MM.1S (cell line): ENCODE data around the gene CHI3L1.

Experiments
- EZH2 ChIP-seq: fragments of 300-600 bp; sonication (generic); optimal IDR thresholded peaks from 2 replicates; pipeline ENCODE3; 2017; ENCODE audit warnings: low read depth, mild to moderate bottlenecking, antibody characterized with exemption, low read length, mixed read lengths
- EZH2phosphoT487 ChIP-seq: fragments of 300-600 bp; sonication (generic); IDR thresholded peaks from 2 replicates; pipeline ENCODE4 v1.6.1; 2018; ENCODE audit warnings: antibody characterized with exemption, low read length
- TF ChIP-seq, protein P1 (sequence below): fragments of 300-600 bp; sonication (generic); IDR thresholded peaks from 2 replicates; pipeline ENCODE4 v1.5.1; 2016; ENCODE audit warnings: antibody characterized with exemption, low read length, mixed read lengths

DNA sequence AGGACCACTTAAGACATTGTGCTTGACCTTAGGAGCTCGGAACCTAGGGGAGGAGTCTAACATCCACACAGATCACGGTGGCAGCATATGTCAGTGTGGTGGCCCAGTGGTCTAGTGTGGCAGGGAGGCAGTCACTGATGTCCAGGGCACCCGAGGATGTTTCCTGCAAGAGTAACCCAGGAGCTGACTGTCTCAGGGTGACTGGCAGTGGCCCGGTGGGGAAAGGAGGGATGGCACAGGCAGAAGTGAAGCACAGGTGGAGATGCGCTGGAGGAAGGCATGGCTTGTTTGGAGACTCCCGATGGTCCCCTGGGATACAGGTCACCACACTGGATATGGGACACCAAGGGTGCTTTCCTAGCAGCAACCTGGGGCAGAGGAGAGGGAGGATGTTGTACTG lies 26.6 kb upstream of the CHI3L1 start:
- no peak for TF ChIP-seq EZH2
- TF ChIP-seq, protein P1, sequence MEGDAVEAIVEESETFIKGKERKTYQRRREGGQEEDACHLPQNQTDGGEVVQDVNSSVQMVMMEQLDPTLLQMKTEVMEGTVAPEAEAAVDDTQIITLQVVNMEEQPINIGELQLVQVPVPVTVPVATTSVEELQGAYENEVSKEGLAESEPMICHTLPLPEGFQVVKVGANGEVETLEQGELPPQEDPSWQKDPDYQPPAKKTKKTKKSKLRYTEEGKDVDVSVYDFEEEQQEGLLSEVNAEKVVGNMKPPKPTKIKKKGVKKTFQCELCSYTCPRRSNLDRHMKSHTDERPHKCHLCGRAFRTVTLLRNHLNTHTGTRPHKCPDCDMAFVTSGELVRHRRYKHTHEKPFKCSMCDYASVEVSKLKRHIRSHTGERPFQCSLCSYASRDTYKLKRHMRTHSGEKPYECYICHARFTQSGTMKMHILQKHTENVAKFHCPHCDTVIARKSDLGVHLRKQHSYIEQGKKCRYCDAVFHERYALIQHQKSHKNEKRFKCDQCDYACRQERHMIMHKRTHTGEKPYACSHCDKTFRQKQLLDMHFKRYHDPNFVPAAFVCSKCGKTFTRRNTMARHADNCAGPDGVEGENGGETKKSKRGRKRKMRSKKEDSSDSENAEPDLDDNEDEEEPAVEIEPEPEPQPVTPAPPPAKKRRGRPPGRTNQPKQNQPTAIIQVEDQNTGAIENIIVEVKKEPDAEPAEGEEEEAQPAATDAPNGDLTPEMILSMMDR = no peak
- TF ChIP-seq EZH2phosphoT487 = no peak
